HCT116 (cell line): ENCODE results near the gene ATP8B4. TPM values are rescaled to one million over a fixed set of nuclear protein-coding genes. Genes with fewer than 3 reads are reported as not detected.

Source experiments
- ATAC-seq: fragments of 200-7000 bp; cut with Tn5 transposase; 2 replicates; pipeline ENCODE4 v1.9.1; 2020; ENCODE audit warnings: mild to moderate bottlenecking, moderate library complexity
- BruUV-seq: library from RNA; stranded (reverse); fragments of 400-500 nt; replicated peaks from 2 replicates; lab custom pipeline; 2021; lab: Mats Ljungman, UMichigan
- CTCF ChIA-PET: fragments of 300-600 bp; sonication (Branson Sonifier 250); formaldehyde crosslinking; loops from one replicate; lab custom pipeline; 2021; ENCODE audit warnings: antibody characterized with exemption; lab: Charles Lee
- POLR2A ChIA-PET: fragments of 300-600, 350-600 bp; sonication (Branson Sonifier 250); formaldehyde crosslinking; loops from one replicate; lab custom pipeline; 2021; ENCODE audit warnings: antibody characterized with exemption; lab: Charles Lee
- RAD21 ChIA-PET, 2 experiments: fragments of 300-600 bp; sonication (Branson Sonifier 250); formaldehyde crosslinking; loops; one replicate each; lab custom pipeline; 2023; ENCODE audit warnings: low total read pairs in 2 of 2; ENCODE audit not compliant: uncharacterized antibody in 2 of 2, unreplicated experiment in 2 of 2, low non-redundant PET in 1 of 2; lab: Charles Lee
- DNase-seq: peaks from one replicate; pipeline ENCODE4 v3.0.0-alpha.2; 2010; ENCODE audit warnings: low read depth, low spot score
- H2AFZ ChIP-seq: fragments of 200-600 bp; shearing (Covaris generic), sonication (generic); 2 replicates; pipeline ENCODE4 v1.6.1; 2017; ENCODE audit warnings: low read depth, mixed run types, mixed read lengths, antibody characterized with exemption, low read length; ENCODE audit not compliant: poor library complexity, severe bottlenecking
- H3K27ac ChIP-seq: 2 replicates; pipeline ENCODE4 v1.5.1; 2012; ENCODE audit warnings: low read depth, low read length
- H3K27me3 ChIP-seq: fragments of 200-600 bp; sonication (generic); 2 replicates; pipeline ENCODE4 v1.6.1; 2016; ENCODE audit warnings: mixed run types, low read length, mixed read lengths; ENCODE audit not compliant: insufficient read depth
- H3K36me3 ChIP-seq, 2 experiments: fragments of 200-500 bp in 1 of 2; fragments of 200-600 bp in 1 of 2; sonication (Bioruptor generic) in 1 of 2; sonication (generic) in 1 of 2; 2 replicates each; pipeline versions ENCODE4 v1.5.1 to v1.6.1; 2014 to 2016; ENCODE audit warnings: low read length in 2 of 2, inconsistent platforms in 1 of 2, mixed read lengths in 1 of 2, mixed run types in 1 of 2; ENCODE audit not compliant: insufficient read depth in 2 of 2, control insufficient read depth in 1 of 2
- H3K4me1 ChIP-seq, 2 experiments: fragments of 200-600 bp in 1 of 2; sonication (generic) in 1 of 2; 2 replicates each; pipeline versions ENCODE4 v1.5.1 to v1.6.1; 2012 to 2017; ENCODE audit warnings: low read length in 2 of 2, inconsistent platforms in 1 of 2, mild to moderate bottlenecking in 1 of 2, mixed read lengths in 1 of 2, mixed run types in 1 of 2, moderate library complexity in 1 of 2; ENCODE audit not compliant: insufficient read depth in 2 of 2, control insufficient read depth in 1 of 2
- H3K4me2 ChIP-seq: fragments of 200-600 bp; sonication (generic); 2 replicates; pipeline ENCODE4 v1.6.1; 2017; ENCODE audit warnings: mixed run types, low read length, mixed read lengths
- H3K4me3 ChIP-seq, 2 experiments: fragments of 200-600 bp in 1 of 2; sonication (generic) in 1 of 2; replicated peaks in 1 of 2; 2 replicates each; pipeline ENCODE4 v1.5.1; 2011 to 2016; ENCODE audit warnings: low read length in 2 of 2, control low read depth in 1 of 2, low read depth in 1 of 2, mild to moderate bottlenecking in 1 of 2, mixed read lengths in 1 of 2, mixed run types in 1 of 2
- H3K79me2 ChIP-seq: fragments of 200-600 bp; sonication (generic); 2 replicates; pipeline ENCODE4 v1.6.1; 2017; ENCODE audit warnings: mild to moderate bottlenecking, mixed run types, low read length, moderate library complexity, mixed read lengths; ENCODE audit not compliant: insufficient read depth
- H3K9ac ChIP-seq: fragments of 200-600 bp; sonication (generic); 2 replicates; pipeline ENCODE4 v1.6.1; 2016; ENCODE audit warnings: low read length, mixed read lengths
- H3K9me2 ChIP-seq: fragments of 200-600 bp; sonication (generic), shearing (Covaris generic); 2 replicates; pipeline ENCODE4 v1.6.1; 2017; ENCODE audit warnings: mixed run types, mild to moderate bottlenecking, moderate library complexity; ENCODE audit not compliant: insufficient read depth
- H3K9me3 ChIP-seq, 2 experiments: fragments of 200-500 bp in 1 of 2; fragments of 200-600 bp in 1 of 2; sonication (Bioruptor generic) in 1 of 2; sonication (generic) in 1 of 2; 2 replicates each; pipeline ENCODE4 v1.6.1; 2014 to 2017; ENCODE audit warnings: low read length in 2 of 2, mixed read lengths in 2 of 2, inconsistent platforms in 1 of 2, low read depth in 1 of 2, mild to moderate bottlenecking in 1 of 2, mixed run types in 1 of 2, moderate library complexity in 1 of 2; ENCODE audit not compliant: control insufficient read depth in 1 of 2, insufficient read depth in 1 of 2
- H4K20me1 ChIP-seq: fragments of 200-600 bp; sonication (generic), shearing (Covaris generic); 2 replicates; pipeline ENCODE4 v1.6.1; 2017; ENCODE audit warnings: mixed run types, mild to moderate bottlenecking, moderate library complexity; ENCODE audit not compliant: insufficient read depth
- CEBPB ChIP-seq: IDR thresholded peaks from 2 replicates; pipeline ENCODE4 v1.6.1; 2012; ENCODE audit warnings: low read depth
- EGR1 ChIP-seq: IDR thresholded peaks from 2 replicates; pipeline ENCODE4 v1.6.1; 2012; ENCODE audit warnings: low read depth
- POLR2A ChIP-seq: IDR thresholded peaks from 2 replicates; pipeline ENCODE4 v1.7.0; 2011; ENCODE audit warnings: borderline replicate concordance; ENCODE audit not compliant: insufficient read depth, insufficient read length; ENCODE audit errors: extremely low read depth
- RAD21 ChIP-seq: IDR thresholded peaks from 2 replicates; pipeline ENCODE4 v1.6.1; 2012; ENCODE audit warnings: low read depth, mild to moderate bottlenecking
- SP1 ChIP-seq: IDR thresholded peaks from 2 replicates; pipeline ENCODE4 v1.6.1; 2012; ENCODE audit warnings: low read depth
- SRF ChIP-seq: IDR thresholded peaks from 2 replicates; pipeline ENCODE4 v1.6.1; 2012; ENCODE audit warnings: low read depth
- YY1 ChIP-seq: IDR thresholded peaks from 2 replicates; pipeline ENCODE4 v1.6.1; 2011; ENCODE audit warnings: low read length, low read depth, moderate library complexity, mild to moderate bottlenecking; ENCODE audit not compliant: insufficient replicate concordance; ENCODE audit errors: extremely low read depth
- ZBTB33 ChIP-seq: IDR thresholded peaks from 2 replicates; pipeline ENCODE4 v1.6.1; 2011; ENCODE audit warnings: mild to moderate bottlenecking, low read length, moderate library complexity; ENCODE audit not compliant: insufficient replicate concordance; ENCODE audit errors: extremely low read depth
- ZFX ChIP-seq: fragments of 450-650 bp; IDR thresholded peaks from 2 replicates; pipeline ENCODE4 v1.6.1; 2017
- intact Hi-C: fragments of 100-400 bp; cut with micrococcal nuclease; formaldehyde crosslinking; loops from 2 replicates; pipeline ENCODE4 v1.10.0; 2022
- total RNA-seq: library from RNA; stranded (reverse); gene quantifications from one replicate; pipeline ENCODE4 v1.2.1, GENCODE V29; 2021; ENCODE audit not compliant: unreplicated experiment

ATP8B4 gene
- total RNA-seq, 1 experiment from 2014 or later = 0.25 TPM

- TF ChIP-seq ZFX (no peak), ZBTB33 (no peak), POLR2A (no peak)
These were observed 237.2 kb downstream of the ATP8B4 start (continued) for GRCh38 chr15:49881866-49882265.

- no peaks in the 10 kb centered on the region for H3K36me3 ChIP-seq
- no peak overlapping the region for H2AFZ ChIP-seq
- H3K9me3 ChIP-seq = no peaks in the 10 kb centered on the region
- no peaks in the 10 kb centered on the region for H3K9me2 ChIP-seq
- ATAC-seq = no peak
- H3K79me2 ChIP-seq = no peaks in the 10 kb centered on the region
- DNase-seq = no peak
- CTCF ChIA-PET = no interaction called here
- H3K4me2 ChIP-seq = no peak overlapping the region
- intact Hi-C loops = no loop called here
- no peak overlapping the region for H3K27ac ChIP-seq
- no peaks in the 10 kb centered on the region for H3K4me1 ChIP-seq
- no peak overlapping the region for H3K4me3 ChIP-seq
- no peaks in the 10 kb centered on the region for H3K27me3 ChIP-seq
- no peak overlapping the region for H3K9ac ChIP-seq
- no peaks in the 10 kb centered on the region for H4K20me1 ChIP-seq
- POLR2A ChIA-PET = no interaction called here
- no peak for TF ChIP-seq RAD21
- no peak for TF ChIP-seq CEBPB
- TF ChIP-seq SP1 = no peak
- TF ChIP-seq EGR1 = no peak
- no peak for TF ChIP-seq YY1
- TF ChIP-seq SRF = no peak
- RAD21 ChIA-PET = no interaction called here
- no TSS peak for BruUV-seq
These were observed 237.6 kb downstream of the ATP8B4 start for GRCh38 chr15:49881433-49881832.
